ENCODE data around the gene RBMS2.

GRCh38 chr12:56520506-56520905 lies 1.1 kb upstream of the RBMS2 start:
- no peak for TF ChIP-seq CTCF (IDR thresholded peaks at IDR 0.05; ENCODE audit: insufficient read depth, low read depth, low read length)
- no peak for TF ChIP-seq EZH2 (IDR thresholded peaks at IDR 0.05; ENCODE audit: insufficient read depth, low read length)

Data from astrocyte (in vitro differentiated cells and primary cell).